DMS153 treated with DMSO at 0.1 percent for 48 hours (cell line): ENCODE data around the gene TADA2A.
"Not testable (repeated sequence)": the region's sequence is repeated elsewhere in the genome, so short reads cannot be mapped to it uniquely, and the experiment has no call there.

Experiments
- DNase-seq: peaks from one replicate; lab custom pipeline; 2025; ENCODE audit not compliant: unreplicated experiment; lab: John Stamatoyannopoulos, UW

TADA2A gene

GRCh38 chr17:37399265-37399803 is 7.4 kb upstream of the TADA2A start:
- DNase-seq = no peak

GRCh38 chr17:37400505-37400904 is 6.2 kb upstream of the TADA2A start:
- DNase-seq = no peak

- not testable (repeated sequence) for DNase-seq
These were observed 1.2 kb upstream of the TADA2A start for GRCh38 chr17:37405522-37405921.

- no peak for DNase-seq
These were observed 591 bp upstream of the TADA2A start for GRCh38 chr17:37405955-37406634.

GRCh38 chr17:37408145-37408479 is 1.4 kb downstream of the TADA2A start:
- not testable (repeated sequence) for DNase-seq

- no peak for DNase-seq
These were observed 3.7 kb downstream of the TADA2A start for GRCh38 chr17:37410357-37410756.

GRCh38 chr17:37413875-37414519 is 7.3 kb downstream of the TADA2A start:
- DNase-seq = no peak

- DNase-seq = no peak
These were observed 11.2 kb downstream of the TADA2A start for GRCh38 chr17:37417852-37418251.

GRCh38 chr17:37422971-37423625 is 16.4 kb downstream of the TADA2A start:
- no peak for DNase-seq

- DNase-seq = no peak
These were observed 18.6 kb downstream of the TADA2A start for GRCh38 chr17:37425268-37425667.

GRCh38 chr17:37429039-37429438 is 22.4 kb downstream of the TADA2A start:
- no peak for DNase-seq

GRCh38 chr17:37429453-37429852 is 22.8 kb downstream of the TADA2A start:
- DNase-seq = no peak

- no peak for DNase-seq
These were observed 23.5 kb downstream of the TADA2A start for GRCh38 chr17:37430051-37430627.

- DNase-seq = no peak
These were observed 26.0 kb downstream of the TADA2A start for GRCh38 chr17:37432671-37433070.

GRCh38 chr17:37438141-37438540 is 31.5 kb downstream of the TADA2A start:
- DNase-seq = no peak

GRCh38 chr17:37440424-37440823 is 33.7 kb downstream of the TADA2A start:
- no peak for DNase-seq

- DNase-seq = not testable (repeated sequence)
These were observed 34.8 kb downstream of the TADA2A start for GRCh38 chr17:37441369-37442014.

- no peak for DNase-seq
These were observed 39.3 kb downstream of the TADA2A start for GRCh38 chr17:37446027-37446426.

GRCh38 chr17:37447641-37448040 is 41.0 kb downstream of the TADA2A start:
- DNase-seq = no peak

- DNase-seq = no peak
These were observed 43.4 kb downstream of the TADA2A start for GRCh38 chr17:37450112-37450511.

- not testable (repeated sequence) for DNase-seq
These were observed 51.1 kb downstream of the TADA2A start for GRCh38 chr17:37457801-37458200.
